Measurements from ENCODE around the gene ADARB2. TPM values are rescaled to one million over a fixed set of nuclear protein-coding genes. Genes with fewer than 3 reads are reported as not detected.

ADARB2 gene
- total and polyA plus RNA-seq, 2 experiments from 2014 or later: 0.13 to 0.48 TPM

- no peaks in the 10 kb centered on the region for H3K27me3 ChIP-seq
- WGBS (ENCODE audit: low lambda C conversion rate, missing lambda C conversion rate): 90% methylated on average over 7 of the region's 7 CpGs
- TF ChIP-seq CTCF (IDR thresholded peaks at IDR 0.05; ENCODE audit: poor library complexity) (no peak), EZH2 (IDR thresholded peaks at IDR 0.05; ENCODE audit: borderline replicate concordance) (no peak), EZH2phosphoT487 (IDR thresholded peaks at IDR 0.05; ENCODE audit: low read depth, severe bottlenecking, unreplicated experiment) (no peak)
- no peaks in the 10 kb centered on the region for H3K4me1 ChIP-seq (ENCODE audit: insufficient read depth)
- H3K9me3 ChIP-seq (ENCODE audit: low read depth): no peaks in the 10 kb centered on the region
- no peak for DNase-seq (ENCODE audit: low spot score)
- no peaks in the 10 kb centered on the region for H3K36me3 ChIP-seq (replicated peaks; ENCODE audit: insufficient read depth, low read depth)
- no peaks in the 10 kb centered on the region for H3K79me2 ChIP-seq
- no peaks in the 10 kb centered on the region for H4K20me1 ChIP-seq (ENCODE audit: insufficient read depth, poor library complexity, severe bottlenecking)
- H3K9me2 ChIP-seq (replicated peaks; ENCODE audit: insufficient read depth): no peaks in the 10 kb centered on the region
- no peak overlapping the region for H2AFZ ChIP-seq
- no peak overlapping the region for H3K4me3 ChIP-seq
- H3K27ac ChIP-seq: no peak overlapping the region
- H3K4me2 ChIP-seq: no peak overlapping the region
Observed at GRCh38 chr10:1638889-1639419, 98.4 kb downstream of the ADARB2 start.

DNA sequence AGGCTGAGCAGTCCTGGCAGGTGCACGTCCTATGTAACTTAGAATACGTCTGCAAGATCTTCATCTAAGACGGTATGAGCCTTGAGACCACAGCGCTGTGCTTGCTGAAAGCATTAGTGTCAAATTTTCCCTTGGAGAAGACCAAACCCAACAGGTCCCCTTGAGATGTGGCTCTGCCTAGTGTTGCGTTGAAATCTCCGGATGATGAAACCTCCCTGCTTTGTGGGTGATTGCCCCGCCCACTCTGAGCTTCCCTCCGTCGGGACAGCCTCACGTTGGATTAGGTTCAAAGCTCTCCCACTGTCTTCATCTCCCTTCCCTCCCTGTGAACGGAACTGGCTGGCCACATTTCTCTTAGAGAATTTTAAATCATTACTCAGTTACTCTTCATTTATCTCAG is 102.0 kb downstream of the ADARB2 start:
- Histone ChIP-seq H3K9me2 (replicated peaks; ENCODE audit: insufficient read depth) (no peaks in the 10 kb centered on the region), H3K9me3 (ENCODE audit: low read depth) (no peaks in the 10 kb centered on the region), H2AFZ (no peak overlapping the region), H3K4me1 (ENCODE audit: insufficient read depth) (no peaks in the 10 kb centered on the region), H4K20me1 (ENCODE audit: insufficient read depth, poor library complexity, severe bottlenecking) (no peaks in the 10 kb centered on the region), H3K27ac (no peak overlapping the region), H3K4me3 (no peak overlapping the region), H3K4me2 (no peak overlapping the region), H3K79me2 (no peaks in the 10 kb centered on the region), H3K27me3 (no peaks in the 10 kb centered on the region), H3K36me3 (replicated peaks; ENCODE audit: insufficient read depth, low read depth) (no peaks in the 10 kb centered on the region)
- no peak for TF ChIP-seq EZH2phosphoT487 (IDR thresholded peaks at IDR 0.05; ENCODE audit: low read depth, severe bottlenecking, unreplicated experiment)
- no peak for TF ChIP-seq EZH2 (IDR thresholded peaks at IDR 0.05; ENCODE audit: borderline replicate concordance)
- no peak for TF ChIP-seq CTCF (IDR thresholded peaks at IDR 0.05; ENCODE audit: poor library complexity)
- DNase-seq (ENCODE audit: low spot score): no peak
- WGBS (ENCODE audit: low lambda C conversion rate, missing lambda C conversion rate): 74% methylated on average over 11 of the region's 11 CpGs

- no peak for DNase-seq (ENCODE audit: low spot score)
- H3K4me3 ChIP-seq: no peak overlapping the region
- H3K36me3 ChIP-seq (replicated peaks; ENCODE audit: insufficient read depth, low read depth): no peaks in the 10 kb centered on the region
- WGBS (ENCODE audit: low lambda C conversion rate, missing lambda C conversion rate): 89% methylated on average over 5 of the region's 5 CpGs
- H4K20me1 ChIP-seq (ENCODE audit: insufficient read depth, poor library complexity, severe bottlenecking): no peaks in the 10 kb centered on the region
- H3K27me3 ChIP-seq: no peaks in the 10 kb centered on the region
- no peak overlapping the region for H3K27ac ChIP-seq
- no peak overlapping the region for H2AFZ ChIP-seq
- H3K4me1 ChIP-seq (ENCODE audit: insufficient read depth): no peaks in the 10 kb centered on the region
- no peak overlapping the region for H3K4me2 ChIP-seq
- H3K9me3 ChIP-seq (ENCODE audit: low read depth): no peaks in the 10 kb centered on the region
- no peaks in the 10 kb centered on the region for H3K79me2 ChIP-seq
- no peaks in the 10 kb centered on the region for H3K9me2 ChIP-seq (replicated peaks; ENCODE audit: insufficient read depth)
- TF ChIP-seq EZH2phosphoT487 (IDR thresholded peaks at IDR 0.05; ENCODE audit: low read depth, severe bottlenecking, unreplicated experiment): no peak
- no peak for TF ChIP-seq CTCF (IDR thresholded peaks at IDR 0.05; ENCODE audit: poor library complexity)
- TF ChIP-seq EZH2 (IDR thresholded peaks at IDR 0.05; ENCODE audit: borderline replicate concordance): no peak
Observed at GRCh38 chr10:1634239-1634638, 103.1 kb downstream of the ADARB2 start.

DNA sequence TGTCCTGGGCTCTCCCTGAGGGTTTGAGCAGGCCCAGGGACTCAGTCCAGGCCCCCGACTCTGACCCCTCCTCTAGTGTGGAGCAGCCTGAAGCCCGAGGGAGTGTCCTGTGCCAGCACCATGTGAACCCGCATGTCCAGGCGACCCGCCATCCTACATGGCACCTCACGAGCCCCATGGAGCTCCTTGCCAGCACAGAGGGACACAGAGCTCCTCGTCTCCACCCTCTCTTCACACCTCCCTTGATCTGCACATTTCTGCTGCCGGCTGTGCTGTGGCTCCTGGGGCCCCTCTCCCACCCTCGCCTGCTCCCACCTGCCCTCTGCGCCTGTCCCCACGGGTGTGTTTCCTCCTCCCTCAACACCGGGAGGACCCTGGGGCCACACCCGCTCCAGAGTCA is 103.5 kb downstream of the ADARB2 start:
- WGBS (ENCODE audit: low lambda C conversion rate, missing lambda C conversion rate): 83% methylated on average over 11 of the region's 13 CpGs
- Histone ChIP-seq H3K4me3 (no peak overlapping the region), H3K9me3 (ENCODE audit: low read depth) (no peaks in the 10 kb centered on the region), H3K27ac (no peak overlapping the region), H4K20me1 (ENCODE audit: insufficient read depth, poor library complexity, severe bottlenecking) (no peaks in the 10 kb centered on the region), H3K79me2 (no peaks in the 10 kb centered on the region), H3K4me1 (ENCODE audit: insufficient read depth) (no peaks in the 10 kb centered on the region), H2AFZ (no peak overlapping the region), H3K27me3 (no peaks in the 10 kb centered on the region), H3K9me2 (replicated peaks; ENCODE audit: insufficient read depth) (no peaks in the 10 kb centered on the region), H3K4me2 (no peak overlapping the region), H3K36me3 (replicated peaks; ENCODE audit: insufficient read depth, low read depth) (no peaks in the 10 kb centered on the region)
- TF ChIP-seq EZH2 (IDR thresholded peaks at IDR 0.05; ENCODE audit: borderline replicate concordance) (no peak), EZH2phosphoT487 (IDR thresholded peaks at IDR 0.05; ENCODE audit: low read depth, severe bottlenecking, unreplicated experiment) (no peak), CTCF (IDR thresholded peaks at IDR 0.05; ENCODE audit: poor library complexity) (no peak)
- no peak for DNase-seq (ENCODE audit: low spot score)

Data from hepatocyte (in vitro differentiated cells).